ENCODE results near the gene ZC3H18. TPM values are rescaled to one million over a fixed set of nuclear protein-coding genes. Genes with fewer than 3 reads are reported as not detected.

Gene ZC3H18
- total RNA-seq, 1 experiment from 2014 or later: 61.8 TPM

- ChIA-PET POLR2A (no interaction called here), CTCF (interaction anchor here (0.6 to 5.0 kb wide), 11 partner anchors 8 to 123 kb away, joined by 3 to 34 read pairs (median 7); partner anchors contain the start of genes CYBA and SNAI3)
- DNase-seq (ENCODE audit: low spot score) (no peak), ATAC-seq (no peak)
- H3K4me1 Mint-ChIP-seq: peaks cover 38% of the 10 kb centered on the region
- no peak overlapping the region for H3K27ac Mint-ChIP-seq
- H3K27me3 Mint-ChIP-seq (ENCODE audit: low read depth): peaks cover 22% of the 10 kb centered on the region
- 0 out of 2 replicates have a peak, but pooled peaks cover 3% of the 10 kb centered on the region for H3K36me3 Mint-ChIP-seq
- H3K4me3 Mint-ChIP-seq: no peak overlapping the region
- H3K9me3 Mint-ChIP-seq: no peaks in the 10 kb centered on the region
- TF ChIP-seq NFE2L1 (CRISPR knock-in tag; IDR thresholded peaks at IDR 0.05) (no peak), KAT7 (CRISPR knock-in tag; IDR thresholded peaks at IDR 0.05; ENCODE audit: borderline replicate concordance) (no peak), SMAD4 (CRISPR knock-in tag; IDR thresholded peaks at IDR 0.05) (no peak), ZNF138 (CRISPR knock-in tag; conservative IDR thresholded peaks at IDR 0.05) (no peak), ZBTB43 (CRISPR knock-in tag; IDR thresholded peaks at IDR 0.05) (no peak)
Observed at GRCh38 chr16:88636488-88637265, 66.5 kb downstream of the ZC3H18 start.

GRCh38 chr16:88638323-88639230 lies 68.4 kb downstream of the ZC3H18 start, which contains the start of gene IL17C:
TSS of gene IL17C (plus strand) at chr16:88638572. CDS start at chr16:88638642, 70 bp downstream.
- H3K9me3 Mint-ChIP-seq: no peaks in the 10 kb centered on the region
- peak within 1 kb of the TSS; percentile 38 for H3K4me3 Mint-ChIP-seq
- POLR2A ChIA-PET: interaction anchor here (0.7 to 1.2 kb wide), 2 partner anchors 10 to 11 kb away, joined by 3 to 6 read pairs; no protein-coding TSS in a partner anchor
- ATAC-seq (no peak), DNase-seq (ENCODE audit: low spot score) (peak; percentile 64)
- peak within 1 kb of the TSS; percentile 38 for H3K27ac Mint-ChIP-seq
- peaks cover 38% of the 10 kb centered on the region for H3K4me1 Mint-ChIP-seq
- TF ChIP-seq FOXP1 (CRISPR knock-in tag; IDR thresholded peaks at IDR 0.05; ENCODE audit: borderline replicate concordance) (peak; percentile 14; the same call in 1 of the 2 replicates), TP53 (CRISPR knock-in tag; IDR thresholded peaks at IDR 0.05) (0 out of 2 replicates have a peak, but pooled peaks have one; percentile 12), ZNF423 (CRISPR knock-in tag; IDR thresholded peaks at IDR 0.05) (peak; percentile 92), MYBL2 (CRISPR knock-in tag; IDR thresholded peaks at IDR 0.05) (0 out of 2 replicates have a peak, but pooled peaks have one; percentile 22), ZNF232 (CRISPR knock-in tag; IDR thresholded peaks at IDR 0.05) (no peak), FOXP4 (CRISPR knock-in tag; IDR thresholded peaks at IDR 0.05) (peak; percentile 10; the same call in 1 of the 2 replicates), SP1 (CRISPR knock-in tag; conservative IDR thresholded peaks at IDR 0.05) (peak; percentile 55; the same call in 1 of the 2 replicates), FOXK1 (CRISPR knock-in tag; IDR thresholded peaks at IDR 0.05) (no peak), ETV6 (CRISPR knock-in tag; IDR thresholded peaks at IDR 0.05) (peak; percentile 99), ZNF121 (CRISPR knock-in tag; IDR thresholded peaks at IDR 0.05) (no peak)
- peaks cover 22% of the 10 kb centered on the region for H3K27me3 Mint-ChIP-seq (ENCODE audit: low read depth)
- H3K36me3 Mint-ChIP-seq: no peaks in the 10 kb centered on the region
- CTCF ChIA-PET: interaction anchor here (0.6 to 5.0 kb wide), 11 partner anchors 8 to 683 kb away, joined by 3 to 34 read pairs (median 4); partner anchors contain the start of genes CYBA and SNAI3

Measured in WTC11 (cell line).